K562 (cell line): Measurements from ENCODE around the gene ICAM2. TPM values are rescaled to one million over a fixed set of nuclear protein-coding genes. Genes with fewer than 3 reads are reported as not detected.

Experiments used
- CHD4 ChIP-seq: fragments of 200-600 bp; sonication (generic); IDR thresholded peaks from 3 replicates; pipeline ENCODE4 v1.6.1; 2012; ENCODE audit warnings: low read depth, mild to moderate bottlenecking, mixed read lengths, low read length, inconsistent platforms; ENCODE audit not compliant: insufficient read depth, insufficient replicate concordance, poor library complexity, severe bottlenecking
- ELF1 ChIP-seq: fragments of 200-800 bp; sonication (Bioruptor generic); IDR thresholded peaks from 2 replicates; pipeline ENCODE4 v1.6.1; 2016; ENCODE audit warnings: missing genetic modification characterization, missing compliant biosample characterization
- HDAC1 ChIP-seq, 2 experiments: fragments of 450-650 bp; IDR thresholded peaks; 2 replicates each; pipeline ENCODE4 v1.6.1; 2016 to 2017; ENCODE audit warnings: inconsistent platforms in 1 of 2, mild to moderate bottlenecking in 1 of 2, moderate library complexity in 1 of 2
- HMGN3 ChIP-seq: IDR thresholded peaks from 2 replicates; pipeline ENCODE4 v1.6.1; 2011; ENCODE audit warnings: borderline replicate concordance, low read depth, mild to moderate bottlenecking, mixed read lengths, low read length; ENCODE audit not compliant: insufficient read length; ENCODE audit errors: extremely low read depth
- HMGXB4 ChIP-seq: sonication (generic); formaldehyde crosslinking; IDR thresholded peaks from 2 replicates; pipeline ENCODE4 v1.8.1; 2023; ENCODE audit warnings: mild to moderate bottlenecking, missing genetic modification reagents
- HNRNPK ChIP-seq: fragments of 200-400 bp; formaldehyde crosslinking; IDR thresholded peaks from one replicate; pipeline ENCODE4 v1.6.1; 2018; ENCODE audit warnings: mild to moderate bottlenecking, low read depth, low read length; ENCODE audit not compliant: poor library complexity, severe bottlenecking
- MAZ ChIP-seq, 2 experiments: fragments of 450-650 bp in 1 of 2; sonication (generic) in 1 of 2; formaldehyde crosslinking; IDR thresholded peaks in 1 of 2; conservative IDR thresholded peaks in 1 of 2; 2 replicates each; pipeline versions ENCODE4 v1.4.0 to v1.5.0; 2020; ENCODE audit warnings: mild to moderate bottlenecking in 1 of 2, missing genetic modification reagents in 1 of 2
- MCM7 ChIP-seq, 2 experiments: fragments of 450-650 bp; IDR thresholded peaks; 2 replicates each; pipeline ENCODE4 v1.6.1; 2016 to 2018
- NRF1 ChIP-seq, 2 experiments: fragments of 450-650 bp; IDR thresholded peaks in 1 of 2; conservative IDR thresholded peaks in 1 of 2; 2 replicates each; pipeline ENCODE4 v1.6.1; 2014; ENCODE audit warnings: mild to moderate bottlenecking in 2 of 2
- PHB2 ChIP-seq: fragments of 450-650 bp; IDR thresholded peaks from 2 replicates; pipeline ENCODE4 v1.6.1; 2017; ENCODE audit warnings: low read depth
- POLR3A ChIP-seq: IDR thresholded peaks from 2 replicates; pipeline ENCODE4 v1.6.1; 2011; ENCODE audit warnings: borderline replicate concordance, mild to moderate bottlenecking, moderate library complexity; ENCODE audit not compliant: insufficient read length, insufficient read depth; ENCODE audit errors: extremely low read depth
- PREB ChIP-seq: sonication (generic); formaldehyde crosslinking; IDR thresholded peaks from 2 replicates; pipeline ENCODE4 v1.8.1; 2023; ENCODE audit warnings: mild to moderate bottlenecking, missing genetic modification reagents
- SAP30 ChIP-seq: fragments of 200-600 bp; sonication (generic); IDR thresholded peaks from 2 replicates; pipeline ENCODE4 v1.6.1; 2012; ENCODE audit warnings: borderline replicate concordance, low read depth, mild to moderate bottlenecking, moderate library complexity, low read length, control low read depth, inconsistent platforms; ENCODE audit not compliant: insufficient read depth, poor library complexity, severe bottlenecking
- SFPQ ChIP-seq: fragments of 200-400 bp; formaldehyde crosslinking; IDR thresholded peaks from 2 replicates; pipeline ENCODE4 v1.6.1; 2017; ENCODE audit warnings: mild to moderate bottlenecking, low read depth, low read length, moderate library complexity
- TAF7 ChIP-seq: fragments of 450-650 bp; IDR thresholded peaks from 2 replicates; pipeline ENCODE4 v1.6.1; 2016; ENCODE audit warnings: missing genetic modification characterization, missing compliant biosample characterization
- XRCC3 ChIP-seq: fragments of 450-650 bp; IDR thresholded peaks from 2 replicates; pipeline ENCODE4 v1.6.1; 2017; ENCODE audit warnings: mild to moderate bottlenecking, moderate library complexity
- ZBED1 ChIP-seq: IDR thresholded peaks from 2 replicates; pipeline ENCODE4 v1.6.1; 2014
- ZC3H4 ChIP-seq: sonication (generic); formaldehyde crosslinking; IDR thresholded peaks from 2 replicates; pipeline ENCODE4 v1.9.0; 2021; ENCODE audit warnings: missing genetic modification reagents, borderline replicate concordance
- ZNF124 ChIP-seq: sonication (generic); formaldehyde crosslinking; IDR thresholded peaks from 2 replicates; pipeline ENCODE4 v1.8.1; 2022; ENCODE audit warnings: missing genetic modification reagents
- ZNF165 ChIP-seq: fragments of 250-450 bp; sonication (Bioruptor Pico); IDR thresholded peaks from 2 replicates; pipeline ENCODE4 v1.4.0; 2020; ENCODE audit warnings: borderline replicate concordance
- ZNF224 ChIP-seq: sonication (generic); formaldehyde crosslinking; IDR thresholded peaks from 2 replicates; pipeline ENCODE4 v1.8.0; 2022; ENCODE audit warnings: mild to moderate bottlenecking, missing genetic modification reagents
- ZNF655 ChIP-seq: fragments of 250-450 bp; sonication (Bioruptor Pico); IDR thresholded peaks from 2 replicates; pipeline ENCODE4 v1.5.0; 2021
- polyA plus RNA-seq, 8 experiments: library from polyadenylated mRNA; depleted of rRNA in 4 of 8; stranded (reverse) in 5 of 8; unstranded in 3 of 8; fragments of >200 nt; fragmentation: Nextera tagmentation in 2 of 8; fragmentation: Illumina TruSeq in 1 of 8; extraction: Ambion mirVana in 2 of 8; extraction: Trizol in 1 of 8; gene quantifications; 2 replicates each; pipeline versions ENCODE4 v1.2.1 to v1.2.3, GENCODE V29; 2011 to 2014; ENCODE audit warnings: inconsistent platforms in 1 of 8, missing spikeins in 1 of 8
- total RNA-seq, 7 experiments: library from RNA; depleted of rRNA in 6 of 7; stranded (reverse); fragments of >200 nt in 6 of 7; fragmentation: Illumina TruSeq in 2 of 7; extraction: Trizol in 2 of 7; gene quantifications; 2 replicates each; pipeline versions ENCODE4 v1.2.1 to v1.2.3, GENCODE V29; 2011 to 2021; ENCODE audit warnings: low replicate concordance in 1 of 7

ICAM2 gene
- total and polyA plus RNA-seq, 9 of the 15 experiments (the other 6 are each of a cell fraction or from before 2014, with no cell fraction given) = 37.9 to 89.4 (median 60.6) TPM

GRCh38 chr17:63998050-63998720, 22.2 kb downstream of the ICAM2 start, which contains the start of gene PRR29 (continued):
- TF ChIP-seq HNRNPK (no peak), ELF1 (no peak), PREB (CRISPR knock-in tag) (no peak), ZBED1 (no peak), POLR3A (no peak), HMGN3 (no peak), XRCC3 (no peak), ZC3H4 (CRISPR knock-in tag) (no peak), MAZ (CRISPR knock-in tag; conservative IDR thresholded peaks at IDR 0.05 in 1 of 2, IDR thresholded peaks at IDR 0.05 in 1 of 2) (peak; percentile 62 to 63; a peak in 3 of 4 replicates), SAP30 (peak; percentile 93), ZNF655 (no peak), NRF1 (conservative IDR thresholded peaks at IDR 0.05 in 1 of 2, IDR thresholded peaks at IDR 0.05 in 1 of 2) (peak; percentile 95 to 96), TAF7 (tag) (no peak), ZNF224 (CRISPR knock-in tag) (no peak), HMGXB4 (no peak), PHB2 (no peak), HDAC1 (IDR thresholded peaks at IDR 0.05) (peak in 1 of 2 experiments; percentile 96; a peak in 2 of 4 replicates), ZNF124 (CRISPR knock-in tag) (no peak), CHD4 (no peak), SFPQ (no peak), MCM7 (IDR thresholded peaks at IDR 0.05) (no peak), ZNF165 (CRISPR knock-in tag) (no peak)
